Activated CD4-positive, alpha-beta T cell treated with anti-CD3 and anti-CD28 coated beads, Interleukin-2, amount 50 U/mL, for 1 hour (primary cell): Measurements from ENCODE around the gene RPL13.
A peak's percentile ranks its signal among the peaks of the same experiment; 100 is the strongest.

Source experiments
- DNase-seq: peaks from one replicate; pipeline ENCODE4 v3.0.0-alpha.2; 2020

RPL13 gene

GRCh38 chr16:89545044-89545830 lies 15.2 kb upstream of the RPL13 start:
- no peak for DNase-seq

GRCh38 chr16:89545831-89546574 lies 14.5 kb upstream of the RPL13 start:
- DNase-seq: no peak

GRCh38 chr16:89546781-89547180 lies 13.7 kb upstream of the RPL13 start:
- DNase-seq: no peak

- DNase-seq: no peak
Observed at GRCh38 chr16:89547291-89547690, 13.2 kb upstream of the RPL13 start.

GRCh38 chr16:89547860-89548259 lies 12.6 kb upstream of the RPL13 start:
- DNase-seq: no peak

GRCh38 chr16:89548344-89549006 lies 12.0 kb upstream of the RPL13 start:
- DNase-seq: no peak

- DNase-seq: peak; percentile 29
Observed at GRCh38 chr16:89549007-89549700, 11.3 kb upstream of the RPL13 start.

GRCh38 chr16:89550421-89551007 lies 10.0 kb upstream of the RPL13 start:
- no peak for DNase-seq

- DNase-seq: no peak
Observed at GRCh38 chr16:89552329-89552728, 8.2 kb upstream of the RPL13 start.

- DNase-seq: no peak
Observed at GRCh38 chr16:89552913-89553312, 7.6 kb upstream of the RPL13 start.

- no peak for DNase-seq
Observed at GRCh38 chr16:89553733-89554132, 6.7 kb upstream of the RPL13 start.

- DNase-seq: no peak
Observed at GRCh38 chr16:89554343-89554742, 6.1 kb upstream of the RPL13 start.

GRCh38 chr16:89555265-89555664 lies 5.2 kb upstream of the RPL13 start:
- DNase-seq: no peak

GRCh38 chr16:89555780-89556179 lies 4.7 kb upstream of the RPL13 start:
- no peak for DNase-seq

GRCh38 chr16:89556750-89557689 lies 3.5 kb upstream of the RPL13 start:
- DNase-seq: peak; percentile 87

GRCh38 chr16:89557690-89558490 lies 2.6 kb upstream of the RPL13 start:
- DNase-seq: no peak

GRCh38 chr16:89561142-89561883 lies 831 bp downstream of the RPL13 start:
- peak; percentile 20 for DNase-seq

- DNase-seq: no peak
Observed at GRCh38 chr16:89561884-89562599, 1.6 kb downstream of the RPL13 start.

GRCh38 chr16:89562939-89563338 lies 2.5 kb downstream of the RPL13 start:
- no peak for DNase-seq
